ENCODE results near the gene PLEKHG4.

PLEKHG4 gene

DNA sequence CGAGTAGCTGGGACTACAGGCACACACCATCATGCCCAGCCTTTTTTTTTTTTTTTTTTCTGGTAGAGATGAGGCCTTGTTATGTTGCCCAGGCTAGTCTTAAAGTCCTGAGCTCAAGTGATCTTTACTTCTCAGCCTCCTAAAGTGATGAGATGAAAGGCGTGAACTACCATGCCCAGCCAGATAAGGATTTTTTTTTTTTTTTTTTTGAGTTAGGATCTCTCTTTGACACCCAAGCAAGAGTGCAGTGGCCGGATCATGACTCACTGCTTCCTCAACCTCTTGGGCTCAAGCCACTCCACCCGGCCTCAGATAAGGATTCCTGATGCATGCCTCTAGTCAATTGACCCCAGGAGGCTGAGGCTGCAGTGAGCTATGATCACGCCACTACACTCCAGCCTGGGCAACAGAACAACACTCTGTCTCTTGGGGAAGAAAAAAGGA lies 11.2 kb upstream of the PLEKHG4 start:
- no peak overlapping the region for H3K27ac ChIP-seq
- TF ChIP-seq ZFX (IDR thresholded peaks at IDR 0.05; ENCODE audit: borderline replicate concordance): no peak
- TF ChIP-seq, protein P1, sequence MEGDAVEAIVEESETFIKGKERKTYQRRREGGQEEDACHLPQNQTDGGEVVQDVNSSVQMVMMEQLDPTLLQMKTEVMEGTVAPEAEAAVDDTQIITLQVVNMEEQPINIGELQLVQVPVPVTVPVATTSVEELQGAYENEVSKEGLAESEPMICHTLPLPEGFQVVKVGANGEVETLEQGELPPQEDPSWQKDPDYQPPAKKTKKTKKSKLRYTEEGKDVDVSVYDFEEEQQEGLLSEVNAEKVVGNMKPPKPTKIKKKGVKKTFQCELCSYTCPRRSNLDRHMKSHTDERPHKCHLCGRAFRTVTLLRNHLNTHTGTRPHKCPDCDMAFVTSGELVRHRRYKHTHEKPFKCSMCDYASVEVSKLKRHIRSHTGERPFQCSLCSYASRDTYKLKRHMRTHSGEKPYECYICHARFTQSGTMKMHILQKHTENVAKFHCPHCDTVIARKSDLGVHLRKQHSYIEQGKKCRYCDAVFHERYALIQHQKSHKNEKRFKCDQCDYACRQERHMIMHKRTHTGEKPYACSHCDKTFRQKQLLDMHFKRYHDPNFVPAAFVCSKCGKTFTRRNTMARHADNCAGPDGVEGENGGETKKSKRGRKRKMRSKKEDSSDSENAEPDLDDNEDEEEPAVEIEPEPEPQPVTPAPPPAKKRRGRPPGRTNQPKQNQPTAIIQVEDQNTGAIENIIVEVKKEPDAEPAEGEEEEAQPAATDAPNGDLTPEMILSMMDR (IDR thresholded peaks at IDR 0.05): no peak

DNA sequence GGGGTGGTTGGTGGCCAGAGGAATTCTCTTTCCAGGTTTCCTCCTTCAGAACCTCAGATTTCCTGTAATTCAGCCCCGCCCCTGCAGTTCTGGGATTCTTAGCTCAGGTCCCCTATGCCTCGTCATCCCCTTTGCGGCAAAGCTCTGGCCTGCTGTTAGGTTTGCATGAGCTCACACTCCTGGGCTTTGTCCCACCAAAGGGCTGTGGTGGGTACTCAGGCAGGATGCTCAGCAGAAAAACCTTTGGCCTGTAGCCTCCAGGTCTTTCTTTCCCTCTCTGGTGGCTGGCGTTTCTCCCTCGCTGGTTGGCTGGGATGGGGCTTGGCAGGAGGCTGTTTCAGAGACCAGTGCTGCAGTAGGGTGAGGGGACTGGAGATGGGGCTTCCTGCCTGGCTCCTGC lies 9.6 kb upstream of the PLEKHG4 start:
- TF ChIP-seq, protein P1 (IDR thresholded peaks at IDR 0.05): no peak
- no peak for TF ChIP-seq ZFX (IDR thresholded peaks at IDR 0.05; ENCODE audit: borderline replicate concordance)
- H3K27ac ChIP-seq: no peak overlapping the region

DNA sequence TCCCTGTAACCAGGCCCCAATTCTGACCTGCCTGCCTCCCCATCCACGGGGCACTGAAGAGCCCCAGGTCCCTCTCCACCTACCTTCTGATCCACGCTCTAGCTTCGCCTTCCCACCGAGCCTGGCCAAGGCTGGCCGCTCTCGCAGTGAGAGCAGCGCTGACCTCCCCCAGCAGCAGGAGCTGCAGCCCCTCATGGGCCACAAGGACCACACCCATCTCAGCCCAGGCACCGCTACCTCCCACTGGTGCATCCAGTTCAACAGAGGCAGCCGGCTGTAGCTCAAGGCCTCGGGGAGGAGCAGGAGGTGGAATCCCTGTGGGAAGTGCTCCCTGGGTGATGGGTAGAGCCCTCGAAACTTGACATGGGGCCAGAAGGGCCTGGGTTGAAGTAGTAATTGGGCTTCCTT lies 8.4 kb upstream of the PLEKHG4 start:
- H3K27ac ChIP-seq: no peak overlapping the region
- TF ChIP-seq ZFX (IDR thresholded peaks at IDR 0.05; ENCODE audit: borderline replicate concordance): no peak
- TF ChIP-seq, protein P1 (IDR thresholded peaks at IDR 0.05): no peak

DNA sequence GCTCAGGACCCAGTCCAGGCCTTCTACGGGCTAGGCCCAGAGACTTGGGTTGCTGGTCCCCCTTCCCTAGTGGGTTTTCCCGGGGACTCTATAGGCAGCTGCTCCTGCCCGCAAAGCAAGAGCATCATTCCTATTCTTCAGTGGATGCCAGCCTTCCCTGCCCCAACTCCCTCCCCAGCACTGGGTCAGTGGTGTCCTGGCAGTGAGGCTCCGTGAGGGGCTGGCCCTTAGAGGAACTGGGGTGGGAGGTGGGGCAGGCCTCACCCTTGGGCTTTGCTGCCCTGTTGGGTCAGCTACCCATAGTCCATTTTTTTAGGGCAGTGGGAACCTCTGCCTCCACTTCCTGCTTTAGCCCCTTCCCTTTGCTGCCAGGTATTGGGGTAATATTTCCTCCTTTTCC lies 7.9 kb upstream of the PLEKHG4 start:
- TF ChIP-seq ZFX (IDR thresholded peaks at IDR 0.05; ENCODE audit: borderline replicate concordance): no peak
- TF ChIP-seq, protein P1 (IDR thresholded peaks at IDR 0.05): no peak
- H3K27ac ChIP-seq: no peak overlapping the region

DNA sequence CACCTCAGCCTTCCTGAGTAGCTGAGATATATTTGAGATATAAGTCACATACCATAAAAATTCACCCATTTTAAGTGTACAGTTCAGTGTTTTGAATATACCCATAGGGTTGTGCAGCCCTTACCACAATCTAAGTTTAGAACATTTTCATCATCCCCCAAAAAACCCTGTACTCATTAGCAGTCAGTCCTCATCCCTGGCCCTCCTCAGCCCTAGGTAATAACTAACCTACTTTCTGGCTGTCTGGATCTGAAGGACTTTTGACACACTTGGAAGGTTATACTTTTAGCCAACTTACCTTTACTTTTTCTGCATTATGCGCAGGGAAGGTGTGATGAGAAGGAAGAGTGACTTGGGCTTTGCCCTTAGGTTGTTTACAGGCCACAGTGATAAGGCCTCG lies 4.0 kb upstream of the PLEKHG4 start:
- TF ChIP-seq ZFX (IDR thresholded peaks at IDR 0.05; ENCODE audit: borderline replicate concordance): no peak
- TF ChIP-seq, protein P1 (IDR thresholded peaks at IDR 0.05): no peak
- H3K27ac ChIP-seq: peak overlapping the region; percentile 7; the same call in 1 of the 2 replicates

DNA sequence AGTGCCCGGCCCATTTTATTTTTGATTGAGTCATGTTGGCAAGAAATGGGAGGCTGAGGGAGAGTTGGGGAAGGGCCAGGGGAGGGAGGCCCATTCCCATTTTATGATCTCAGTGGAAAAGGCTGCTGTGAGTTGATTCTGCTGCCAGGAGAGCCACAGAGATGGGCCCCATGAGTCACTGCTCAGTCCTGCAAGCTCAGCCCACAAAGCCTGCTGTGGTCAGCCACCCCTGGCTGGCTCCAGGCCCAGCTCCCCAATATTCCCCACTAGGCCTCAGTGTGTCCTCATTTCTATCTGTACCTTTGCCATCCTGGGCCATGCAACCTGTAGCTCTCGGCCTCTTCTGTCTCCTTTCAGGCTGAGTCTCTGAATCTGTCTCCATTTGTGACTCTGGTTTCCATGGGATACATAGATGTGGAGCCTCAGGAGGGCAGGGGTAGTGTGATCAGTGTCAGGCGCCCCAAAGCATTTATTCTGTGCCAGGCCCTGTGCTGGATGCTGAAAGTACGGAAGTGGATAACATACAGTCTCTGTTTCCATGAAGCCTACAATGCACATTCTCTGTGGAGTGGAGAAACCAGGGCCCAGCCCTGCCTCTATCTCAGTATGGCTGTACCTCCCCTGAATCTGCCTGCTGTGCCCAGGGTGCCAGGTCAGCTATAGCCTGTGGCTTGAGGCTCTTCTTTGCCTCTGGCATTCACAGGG lies 1.9 kb upstream of the PLEKHG4 start:
- TF ChIP-seq, protein P1 (IDR thresholded peaks at IDR 0.05): no peak
- TF ChIP-seq ZFX (IDR thresholded peaks at IDR 0.05; ENCODE audit: borderline replicate concordance): no peak
- H3K27ac ChIP-seq: peak overlapping the region; percentile 78; the same call in 1 of the 2 replicates

DNA sequence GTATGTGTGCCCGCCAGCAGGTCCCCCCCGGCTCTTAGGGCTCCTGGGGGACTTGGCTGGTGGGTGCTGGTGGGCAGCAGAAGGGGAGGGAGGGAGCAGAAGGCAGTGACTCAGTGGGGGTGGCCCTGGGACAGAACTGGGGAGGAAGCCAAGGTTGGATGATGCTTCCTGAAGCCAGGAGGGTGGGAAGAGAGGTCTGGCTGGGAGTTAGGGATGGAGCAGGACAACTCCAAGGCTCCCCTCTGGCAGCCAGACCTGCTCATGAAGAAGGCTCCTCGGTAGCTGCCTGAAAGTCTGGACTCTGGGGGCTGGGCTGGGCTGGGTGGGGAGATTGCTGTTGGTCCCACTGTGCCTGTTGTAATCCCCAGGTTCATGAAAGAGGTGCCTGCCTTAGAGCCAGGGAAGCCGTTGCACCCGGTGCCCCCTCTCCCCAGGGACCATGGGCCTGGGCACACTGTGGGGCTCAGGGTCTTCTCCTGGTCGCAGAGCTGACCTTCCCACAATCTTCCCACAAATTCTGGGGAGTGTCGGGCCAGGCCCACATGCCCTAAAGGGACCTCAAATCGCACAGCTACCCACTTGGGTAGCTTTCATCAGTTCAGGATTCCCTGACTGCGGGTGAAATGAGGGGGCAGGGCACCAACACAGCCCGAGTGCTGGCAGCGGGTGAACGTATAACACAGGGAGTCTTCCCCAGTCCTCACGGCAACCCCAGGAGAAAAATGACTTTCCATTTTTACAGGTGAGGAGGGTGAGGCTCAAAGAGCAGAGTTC lies 1.1 kb upstream of the PLEKHG4 start:
- peak overlapping the region; percentile 78 for H3K27ac ChIP-seq
- no peak for TF ChIP-seq ZFX (IDR thresholded peaks at IDR 0.05; ENCODE audit: borderline replicate concordance)
- TF ChIP-seq, protein P1 (IDR thresholded peaks at IDR 0.05): no peak

Data from 22Rv1 (cell line).